Endothelial cell of umbilical vein (primary cell): ENCODE results near the gene FBXO33. TPM values are rescaled to one million over a fixed set of nuclear protein-coding genes. Genes with fewer than 3 reads are reported as not detected.

Source experiments
- BruUV-seq: library from RNA; stranded (reverse); fragments of 400-500 nt; replicated peaks from 2 replicates; lab custom pipeline; 2021; lab: Mats Ljungman, UMichigan
- CTCF ChIA-PET: fragments of 300-600, 350-600 bp; sonication (Branson Sonifier 250); formaldehyde crosslinking; loops from one replicate; lab custom pipeline; 2021; ENCODE audit warnings: antibody characterized with exemption, inconsistent platforms; lab: Charles Lee
- POLR2A ChIA-PET: fragments of 300-600, 350-600 bp; sonication (Branson Sonifier 250); formaldehyde crosslinking; loops from one replicate; lab custom pipeline; 2021; ENCODE audit warnings: antibody characterized with exemption, inconsistent platforms; lab: Charles Lee
- DNase-seq: peaks from one replicate; pipeline ENCODE4 v3.0.0-alpha.2; 2011; ENCODE audit warnings: low read depth, low spot score
- FAIRE-seq: peaks from 2 replicates; lab custom pipeline; 2011; peaks lifted over from hg19 to GRCh38; lab: Jason Lieb, UNC
- H2AFZ ChIP-seq: 2 replicates; pipeline ENCODE4 v1.6.0; 2012; ENCODE audit warnings: low read depth, low read length, control low read depth, inconsistent platforms
- H3K27ac ChIP-seq: 2 replicates; pipeline ENCODE4 v1.5.1; 2011; ENCODE audit warnings: low read depth, mild to moderate bottlenecking, control low read depth, low read length, moderate library complexity; ENCODE audit not compliant: insufficient read depth
- H3K27me3 ChIP-seq, 2 experiments: 2 replicates each; pipeline versions ENCODE4 v1.6.0 to v1.6.1; 2011; ENCODE audit warnings: low read length in 2 of 2, mixed read lengths in 1 of 2; ENCODE audit not compliant: control insufficient read depth in 2 of 2, insufficient read depth in 2 of 2
- H3K36me3 ChIP-seq, 2 experiments: 2 replicates in 1 of 2; 3 replicates in 1 of 2; pipeline ENCODE4 v1.5.1; 2011; ENCODE audit warnings: low read length in 2 of 2, mild to moderate bottlenecking in 1 of 2, moderate library complexity in 1 of 2; ENCODE audit not compliant: control insufficient read depth in 2 of 2, insufficient read depth in 2 of 2; ENCODE audit errors: extremely low read depth in 1 of 2
- H3K4me1 ChIP-seq: 3 replicates; pipeline ENCODE4 v1.5.1; 2011; ENCODE audit warnings: mild to moderate bottlenecking, low read length; ENCODE audit not compliant: control insufficient read depth, insufficient read depth; ENCODE audit errors: extremely low read depth
- H3K4me2 ChIP-seq: 2 replicates; pipeline ENCODE4 v1.6.1; 2011; ENCODE audit warnings: low read length, control low read depth, mixed read lengths; ENCODE audit not compliant: insufficient read depth
- H3K4me3 ChIP-seq, 3 experiments: fragments of 200-600 bp in 1 of 3; sonication (generic), shearing (Covaris generic) in 1 of 3; replicated peaks in 1 of 3; 2 replicates each; pipeline ENCODE4 v1.5.1; 2011 to 2016; ENCODE audit warnings: control low read depth in 3 of 3, low read length in 3 of 3, mild to moderate bottlenecking in 2 of 3, inconsistent platforms in 1 of 3, low read depth in 1 of 3, moderate library complexity in 1 of 3; ENCODE audit not compliant: insufficient read depth in 1 of 3
- H3K79me2 ChIP-seq: 2 replicates; pipeline ENCODE4 v1.6.0; 2012; ENCODE audit warnings: low read length, inconsistent platforms; ENCODE audit not compliant: control insufficient read depth, insufficient read depth
- H3K9ac ChIP-seq: replicated peaks from 2 replicates; pipeline ENCODE3; 2011; ENCODE audit warnings: low read length, control low read depth; ENCODE audit not compliant: insufficient read depth; ENCODE audit errors: extremely low read depth
- H3K9me1 ChIP-seq: replicated peaks from 3 replicates; pipeline ENCODE4 v1.6.0; 2011; ENCODE audit warnings: mild to moderate bottlenecking, low read length; ENCODE audit not compliant: control insufficient read depth, insufficient read depth; ENCODE audit errors: extremely low read depth
- H3K9me3 ChIP-seq: replicated peaks from 2 replicates; pipeline ENCODE4 v1.5.1; 2012; ENCODE audit warnings: low read length, inconsistent platforms; ENCODE audit not compliant: control insufficient read depth, insufficient read depth
- H4K20me1 ChIP-seq: replicated peaks from 2 replicates; pipeline ENCODE3; 2011; ENCODE audit warnings: mild to moderate bottlenecking, low read length; ENCODE audit not compliant: control insufficient read depth, insufficient read depth; ENCODE audit errors: extremely low read depth
- CTCF ChIP-seq, 2 donors: IDR thresholded peaks; 1 replicate in 1 of 2; 2 replicates in 1 of 2; pipeline ENCODE4 v1.5.1; 2011; ENCODE audit warnings: low read length in 2 of 2, mild to moderate bottlenecking in 2 of 2, moderate library complexity in 2 of 2, control low read depth in 1 of 2, inconsistent platforms in 1 of 2, low read depth in 1 of 2; ENCODE audit not compliant: insufficient read depth in 1 of 2; ENCODE audit errors: extremely low read depth in 1 of 2
- EZH2 ChIP-seq: IDR thresholded peaks from 2 replicates; pipeline ENCODE4 v1.6.1; 2012; ENCODE audit warnings: borderline replicate concordance, low read depth, mild to moderate bottlenecking, moderate library complexity, low read length, inconsistent platforms; ENCODE audit not compliant: severe bottlenecking
- FOS ChIP-seq: IDR thresholded peaks from 2 replicates; pipeline ENCODE4 v1.6.1; 2011; ENCODE audit warnings: mild to moderate bottlenecking, low read length, moderate library complexity, borderline replicate concordance; ENCODE audit not compliant: insufficient read depth
- GATA2 ChIP-seq: IDR thresholded peaks from 2 replicates; pipeline ENCODE4 v1.7.0; 2011; ENCODE audit warnings: low read depth, mild to moderate bottlenecking, moderate library complexity, mixed read lengths, low read length; ENCODE audit not compliant: insufficient read length, insufficient read depth
- JUN ChIP-seq: IDR thresholded peaks from 2 replicates; pipeline ENCODE4 v1.6.1; 2011; ENCODE audit warnings: borderline replicate concordance, low read depth; ENCODE audit not compliant: insufficient read length, insufficient read depth
- MAX ChIP-seq: IDR thresholded peaks from 2 replicates; pipeline ENCODE4 v1.6.1; 2011; ENCODE audit not compliant: insufficient read depth, insufficient read length
- MYC ChIP-seq: IDR thresholded peaks from one replicate; pipeline ENCODE4 v1.6.1; 2011; ENCODE audit warnings: mild to moderate bottlenecking, low read depth, low read length
- POLR2A ChIP-seq: IDR thresholded peaks from 2 replicates; pipeline ENCODE4 v1.6.1; 2012; ENCODE audit warnings: low read depth, mild to moderate bottlenecking, control low read depth, low read length
- POLR2AphosphoS5 ChIP-seq: IDR thresholded peaks from 2 replicates; pipeline ENCODE4 v1.6.1; 2012; ENCODE audit warnings: low read depth, mild to moderate bottlenecking, control low read depth, low read length, moderate library complexity; ENCODE audit not compliant: insufficient read depth
- dilution Hi-C: fragments of 300-500 bp; cut with MboI; formaldehyde crosslinking; loops from one replicate; pipeline ENCODE4 v1.15.0; 2019; ENCODE audit warnings: low sequenced_read_pairs; ENCODE audit not compliant: extremely low pct_ligation_motif_present
- intact Hi-C: fragments of 100-400 bp; cut with micrococcal nuclease; formaldehyde crosslinking; loops from one replicate; pipeline ENCODE4 v1.10.0; 2022
- polyA plus RNA-seq, 4 experiments: library from polyadenylated mRNA; depleted of rRNA in 3 of 4; stranded (reverse) in 3 of 4; unstranded in 1 of 4; fragments of >200 nt; gene quantifications; 2 replicates each; pipeline versions ENCODE4 v1.2.1 to v1.2.3, GENCODE V29; 2011 to 2012; ENCODE audit warnings: missing spikeins in 1 of 4
- total RNA-seq: library from RNA; stranded (reverse); gene quantifications from 2 replicates; pipeline ENCODE4 v1.2.3, GENCODE V29; 2021

The FBXO33 gene
- total and polyA plus RNA-seq, 2 donors (not counting 3 experiments of a cell fraction or from before 2014, with no cell fraction given): 4.2 to 5.0 TPM

- BruUV-seq: no TSS peak
- POLR2A ChIA-PET: interaction anchor here (0.6 kb wide), 1 partner anchor 230 kb away, joined by 5 read pairs; no protein-coding TSS in a partner anchor
- intact Hi-C loops (no loop called here), dilution Hi-C loops (no loop called here)
- Histone ChIP-seq H4K20me1 (no peaks in the 10 kb centered on the region), H3K4me1 (peaks cover 12% of the 10 kb centered on the region), H3K27me3 (no peaks in the 10 kb centered on the region), H3K4me3 (no peak overlapping the region), H3K79me2 (peaks cover 24% of the 10 kb centered on the region), H3K27ac (no peak overlapping the region), H2AFZ (no peak overlapping the region), H3K9me3 (no peaks in the 10 kb centered on the region), H3K36me3 (no peaks in the 10 kb centered on the region), H3K4me2 (no peak overlapping the region), H3K9me1 (no peaks in the 10 kb centered on the region), H3K9ac (no peak overlapping the region)
- no peak for DNase-seq
- no peak for FAIRE-seq
- TF ChIP-seq EZH2 (no peak), MAX (no peak), POLR2AphosphoS5 (no peak), GATA2 (no peak), MYC (no peak), JUN (no peak), POLR2A (no peak), CTCF (IDR thresholded peaks at IDR 0.05; ENCODE audit: extremely low read depth in 1 of 2, insufficient read depth in 1 of 2, low read depth in 1 of 2, low read length in 2 of 2) (no peak), FOS (no peak)
- CTCF ChIA-PET: no interaction called here
Observed at GRCh38 chr14:39423793-39424192, 8.4 kb downstream of the FBXO33 start.
